Sigmoid colon (tissue), 7 donors: ENCODE measurements around the gene CHCHD6. TPM values are rescaled to one million over a fixed set of nuclear protein-coding genes. Genes with fewer than 3 reads are reported as not detected.

Experiments used
- DNase-seq: peaks from one replicate; pipeline ENCODE4 v3.0.0-alpha.2; 2019
- H3K27ac ChIP-seq, 4 donors: fragments of 200-600 bp; sonication (generic); one replicate each; pipeline ENCODE4 v1.5.1; 2016 to 2019; ENCODE audit warnings: mild to moderate bottlenecking in 1 of 4
- H3K27me3 ChIP-seq, 3 donors: fragments of 200-600 bp; sonication (generic); one replicate each; pipeline ENCODE4 v1.5.1; 2019; ENCODE audit warnings: mild to moderate bottlenecking in 1 of 3
- H3K36me3 ChIP-seq, 4 donors: fragments of 200-600 bp; sonication (generic); one replicate each; pipeline ENCODE4 v1.5.1; 2016 to 2019
- H3K4me1 ChIP-seq, 4 donors: fragments of 200-600 bp; sonication (generic); one replicate each; pipeline ENCODE4 v1.5.1; 2017 to 2019
- H3K4me3 ChIP-seq, 4 donors: fragments of 200-600 bp; sonication (generic); one replicate each; pipeline ENCODE4 v1.5.1; 2017 to 2019; ENCODE audit warnings: mild to moderate bottlenecking in 2 of 4, moderate library complexity in 1 of 4
- H3K9me3 ChIP-seq, 4 donors: fragments of 200-600 bp in 3 of 4; sonication (generic) in 3 of 4; one replicate each; pipeline versions ENCODE4 v1.5.1 to v1.6.1; 2013 to 2019
- EP300 ChIP-seq, 4 donors: sonication (generic); formaldehyde crosslinking; IDR thresholded peaks; one replicate each; pipeline ENCODE4 v1.6.1; 2017; ENCODE audit warnings: antibody characterized with exemption in 4 of 4
- POLR2A ChIP-seq, 2 donors: fragments of 450-650 bp; IDR thresholded peaks; one replicate each; pipeline ENCODE4 v1.6.1; 2016; ENCODE audit warnings: antibody characterized with exemption in 2 of 2, mild to moderate bottlenecking in 2 of 2, moderate library complexity in 2 of 2
- POLR2AphosphoS5 ChIP-seq, 4 donors: sonication (generic); formaldehyde crosslinking; IDR thresholded peaks; one replicate each; pipeline ENCODE4 v1.6.1; 2017; ENCODE audit warnings: antibody characterized with exemption in 4 of 4
- WGBS, 2 donors: extraction: QIAGEN DNeasy Blood & Tissue Kit; methylation state at CpG; one replicate each; pipeline ENCODE4 v1.1.7; 2013; 5-methylcytosine and 5-hydroxymethylcytosine counted together
- intact Hi-C: fragments of 100-400 bp; cut with DNase I; formaldehyde crosslinking; loops from one replicate; pipeline ENCODE4 v1.15.1; 2023
- polyA plus RNA-seq, 3 donors: library from polyadenylated mRNA; stranded (reverse); fragments of 200-250 nt; gene quantifications; one replicate each; pipeline ENCODE4 v1.2.3, GENCODE V29; 2013
- total RNA-seq, 4 donors: library from RNA; depleted of rRNA; stranded (reverse); fragments of >200 nt; gene quantifications; one replicate each; pipeline ENCODE4 v1.1.0, GENCODE V29; 2016
- TF ChIP-seq, protein P1 (sequence below), 4 experiments: fragments of 450-650 bp in 3 of 4; fragments of 200-600 bp in 1 of 4; IDR thresholded peaks; one replicate each; pipeline ENCODE4 v1.5.1; 2016 to 2019; ENCODE audit warnings: antibody characterized with exemption in 4 of 4, mild to moderate bottlenecking in 3 of 4, moderate library complexity in 2 of 4
- donor health status: healthy with polysubstance abuse.
- donor health status: Bipolar disorder and iron deficiency.
- donor health status: healthy.

CHCHD6 gene
- total and polyA plus RNA-seq, 7 donors = 8.0 to 20.9 (median 14.4) TPM

- Histone ChIP-seq H3K27me3 (no peaks in the 10 kb centered on the region), H3K4me1 (peaks cover 0 to 16% (median 12%) of the 10 kb centered on the region in 4 donors), H3K36me3 (no peaks in the 10 kb centered on the region), H3K9me3 (no peaks in the 10 kb centered on the region), H3K4me3 (no peak overlapping the region), H3K27ac (no peak overlapping the region)
- intact Hi-C loops = no loop called here
- peak; percentile 21 for DNase-seq
- TF ChIP-seq, protein P1, sequence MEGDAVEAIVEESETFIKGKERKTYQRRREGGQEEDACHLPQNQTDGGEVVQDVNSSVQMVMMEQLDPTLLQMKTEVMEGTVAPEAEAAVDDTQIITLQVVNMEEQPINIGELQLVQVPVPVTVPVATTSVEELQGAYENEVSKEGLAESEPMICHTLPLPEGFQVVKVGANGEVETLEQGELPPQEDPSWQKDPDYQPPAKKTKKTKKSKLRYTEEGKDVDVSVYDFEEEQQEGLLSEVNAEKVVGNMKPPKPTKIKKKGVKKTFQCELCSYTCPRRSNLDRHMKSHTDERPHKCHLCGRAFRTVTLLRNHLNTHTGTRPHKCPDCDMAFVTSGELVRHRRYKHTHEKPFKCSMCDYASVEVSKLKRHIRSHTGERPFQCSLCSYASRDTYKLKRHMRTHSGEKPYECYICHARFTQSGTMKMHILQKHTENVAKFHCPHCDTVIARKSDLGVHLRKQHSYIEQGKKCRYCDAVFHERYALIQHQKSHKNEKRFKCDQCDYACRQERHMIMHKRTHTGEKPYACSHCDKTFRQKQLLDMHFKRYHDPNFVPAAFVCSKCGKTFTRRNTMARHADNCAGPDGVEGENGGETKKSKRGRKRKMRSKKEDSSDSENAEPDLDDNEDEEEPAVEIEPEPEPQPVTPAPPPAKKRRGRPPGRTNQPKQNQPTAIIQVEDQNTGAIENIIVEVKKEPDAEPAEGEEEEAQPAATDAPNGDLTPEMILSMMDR (IDR thresholded peaks at IDR 0.05) = no peak
- TF ChIP-seq POLR2AphosphoS5 (IDR thresholded peaks at IDR 0.05) (no peak), EP300 (IDR thresholded peaks at IDR 0.05) (no peak), POLR2A (IDR thresholded peaks at IDR 0.05) (no peak)
- WGBS, 2 donors = 96% methylated on average over 6 of the region's 6 CpGs
Measured at GRCh38 chr3:126851382-126851781, 147.3 kb downstream of the CHCHD6 start.

GRCh38 chr3:126851934-126852333, 147.9 kb downstream of the CHCHD6 start:
- H3K27ac ChIP-seq = no peak overlapping the region
- no peaks in the 10 kb centered on the region for H3K27me3 ChIP-seq
- peaks cover 0 to 16% (median 12%) of the 10 kb centered on the region in 4 donors for H3K4me1 ChIP-seq
- intact Hi-C loops = no loop called here
- 96 to 97% methylated on average over 6 of the region's 6 CpGs for WGBS, 2 donors
- TF ChIP-seq POLR2A (IDR thresholded peaks at IDR 0.05) (no peak), EP300 (IDR thresholded peaks at IDR 0.05) (no peak), POLR2AphosphoS5 (IDR thresholded peaks at IDR 0.05) (no peak)
- TF ChIP-seq, protein P1 (IDR thresholded peaks at IDR 0.05) = no peak
- H3K4me3 ChIP-seq = no peak overlapping the region
- H3K36me3 ChIP-seq = no peaks in the 10 kb centered on the region
- H3K9me3 ChIP-seq = no peaks in the 10 kb centered on the region
- DNase-seq = peak; percentile 27

DNA sequence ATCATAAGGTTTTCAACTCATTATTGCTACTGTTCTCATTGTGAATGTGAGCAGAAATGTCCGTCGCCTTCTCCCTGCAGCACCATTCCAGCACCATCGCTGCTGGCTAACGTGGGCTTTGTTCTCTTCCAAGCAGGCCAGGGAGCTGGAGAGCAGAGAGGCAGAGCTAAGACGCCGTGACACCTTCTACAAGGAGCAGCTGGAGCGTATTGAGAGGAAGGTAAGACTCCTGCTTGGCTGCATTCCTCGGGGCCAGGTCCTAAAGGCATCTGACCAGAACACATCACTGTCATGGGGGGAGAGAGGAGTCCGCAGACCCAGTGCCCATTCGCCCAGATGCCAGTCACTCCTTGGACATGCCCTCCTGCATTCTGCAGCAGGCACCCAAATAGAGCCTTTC, 148.5 kb downstream of the CHCHD6 start:
- Histone ChIP-seq H3K9me3 (no peaks in the 10 kb centered on the region), H3K36me3 (no peaks in the 10 kb centered on the region), H3K4me3 (no peak overlapping the region), H3K4me1 (peaks cover 0 to 16% (median 12%) of the 10 kb centered on the region in 4 donors), H3K27me3 (no peaks in the 10 kb centered on the region), H3K27ac (no peak overlapping the region)
- intact Hi-C loops = no loop called here
- 93 to 95% methylated on average over 10 of the region's 10 CpGs for WGBS, 2 donors
- TF ChIP-seq POLR2A (IDR thresholded peaks at IDR 0.05) (no peak), POLR2AphosphoS5 (IDR thresholded peaks at IDR 0.05) (no peak), EP300 (IDR thresholded peaks at IDR 0.05) (no peak)
- TF ChIP-seq, protein P1 (IDR thresholded peaks at IDR 0.05) = no peak
- DNase-seq = peak; percentile 27

GRCh38 chr3:126854666-126855065, 150.6 kb downstream of the CHCHD6 start:
- 91 to 95% methylated on average over 5 of the region's 5 CpGs for WGBS, 2 donors
- intact Hi-C loops = no loop called here
- H3K9me3 ChIP-seq = no peaks in the 10 kb centered on the region
- peak; percentile 49 for DNase-seq
- H3K27me3 ChIP-seq = no peaks in the 10 kb centered on the region
- H3K4me3 ChIP-seq = no peak overlapping the region
- no peaks in the 10 kb centered on the region for H3K36me3 ChIP-seq
- H3K4me1 ChIP-seq = peaks cover 0 to 16% (median 12%) of the 10 kb centered on the region in 4 donors
- TF ChIP-seq POLR2A (IDR thresholded peaks at IDR 0.05) = no peak
- no peak for TF ChIP-seq EP300 (IDR thresholded peaks at IDR 0.05)
- TF ChIP-seq POLR2AphosphoS5 (IDR thresholded peaks at IDR 0.05) = no peak
- TF ChIP-seq, protein P1 (IDR thresholded peaks at IDR 0.05) = no peak
- no peak overlapping the region for H3K27ac ChIP-seq

DNA sequence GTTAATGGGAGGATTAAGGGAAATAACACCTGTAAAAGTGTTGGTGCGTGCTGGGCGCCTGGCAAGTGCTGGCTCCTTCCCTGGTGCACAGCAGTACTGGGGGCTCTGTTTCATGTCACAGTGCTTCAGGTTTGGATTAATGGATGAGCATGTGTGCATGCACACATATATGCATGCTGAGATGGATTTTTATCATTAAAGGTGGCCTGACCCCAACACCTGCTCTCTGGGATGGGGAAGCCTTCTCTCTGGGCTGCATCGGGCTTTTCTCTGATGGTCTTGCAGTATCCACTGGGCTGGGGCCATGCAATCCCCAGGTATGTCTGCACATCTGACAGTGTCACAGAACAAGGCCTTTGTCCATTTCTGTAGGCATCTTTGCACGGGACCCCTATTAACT, 151.3 kb downstream of the CHCHD6 start:
- no peaks in the 10 kb centered on the region for H3K36me3 ChIP-seq
- H3K27ac ChIP-seq = no peak overlapping the region
- no peaks in the 10 kb centered on the region for H3K27me3 ChIP-seq
- H3K4me1 ChIP-seq = peaks cover 0 to 14% (median 9%) of the 10 kb centered on the region in 4 donors
- 95% methylated on average over 4 of the region's 4 CpGs for WGBS, 2 donors
- TF ChIP-seq, protein P1 (IDR thresholded peaks at IDR 0.05) = no peak
- TF ChIP-seq EP300 (IDR thresholded peaks at IDR 0.05) (no peak), POLR2A (IDR thresholded peaks at IDR 0.05) (no peak), POLR2AphosphoS5 (IDR thresholded peaks at IDR 0.05) (no peak)
- DNase-seq = peak; percentile 38
- intact Hi-C loops = no loop called here
- H3K4me3 ChIP-seq = no peak overlapping the region
- no peaks in the 10 kb centered on the region for H3K9me3 ChIP-seq
